Measurements from ENCODE around the gene TFEB.

TFEB gene

DNA sequence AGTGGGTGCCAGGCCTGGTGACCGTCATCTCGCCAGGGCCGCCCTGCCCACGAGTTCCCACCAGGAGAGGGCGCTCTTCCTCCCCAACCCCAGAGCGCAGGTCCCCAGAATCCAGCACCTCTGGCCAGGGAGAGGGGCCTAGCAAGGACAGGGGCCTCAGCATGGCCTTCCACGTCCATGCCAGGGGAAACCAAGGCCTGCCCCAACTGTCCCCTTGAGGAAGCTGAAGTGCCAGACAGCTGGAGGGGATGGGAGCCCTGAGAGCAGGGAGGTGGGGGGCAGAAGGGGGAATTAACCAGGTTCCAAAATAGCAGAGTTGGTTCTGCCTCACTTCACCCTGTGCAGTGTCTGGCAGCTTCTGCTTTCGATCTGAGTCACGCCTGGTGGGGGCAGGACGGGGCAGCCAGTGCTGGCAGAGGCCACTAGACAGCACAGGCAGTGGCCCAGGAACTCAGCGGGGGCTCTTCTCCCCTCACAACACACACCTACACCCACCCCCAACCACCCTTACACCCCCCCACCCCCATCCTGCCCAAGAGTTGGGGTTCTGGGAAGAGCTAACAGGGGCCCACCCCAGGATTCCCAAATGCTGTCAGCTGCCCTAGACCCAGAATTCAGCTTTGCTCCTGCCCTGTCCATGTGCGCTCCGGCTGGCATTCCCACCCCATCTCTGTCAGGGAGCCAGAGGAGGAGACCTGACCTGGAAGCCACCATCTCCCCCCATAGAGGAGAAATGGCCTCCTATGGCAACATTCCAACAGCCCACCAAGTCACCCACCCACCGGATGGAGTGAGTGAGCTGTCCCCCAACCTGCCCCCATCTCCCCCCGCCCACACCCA, 29.2 kb downstream of the TFEB start:
- peak in 11 of 14 donors; percentile 56 to 96 (median 89) for DNase-seq

- DNase-seq, result peak in 1 of 14 donors; percentile 61
These were observed 30.0 kb downstream of the TFEB start for GRCh38 chr6:41705311-41705995.

DNA sequence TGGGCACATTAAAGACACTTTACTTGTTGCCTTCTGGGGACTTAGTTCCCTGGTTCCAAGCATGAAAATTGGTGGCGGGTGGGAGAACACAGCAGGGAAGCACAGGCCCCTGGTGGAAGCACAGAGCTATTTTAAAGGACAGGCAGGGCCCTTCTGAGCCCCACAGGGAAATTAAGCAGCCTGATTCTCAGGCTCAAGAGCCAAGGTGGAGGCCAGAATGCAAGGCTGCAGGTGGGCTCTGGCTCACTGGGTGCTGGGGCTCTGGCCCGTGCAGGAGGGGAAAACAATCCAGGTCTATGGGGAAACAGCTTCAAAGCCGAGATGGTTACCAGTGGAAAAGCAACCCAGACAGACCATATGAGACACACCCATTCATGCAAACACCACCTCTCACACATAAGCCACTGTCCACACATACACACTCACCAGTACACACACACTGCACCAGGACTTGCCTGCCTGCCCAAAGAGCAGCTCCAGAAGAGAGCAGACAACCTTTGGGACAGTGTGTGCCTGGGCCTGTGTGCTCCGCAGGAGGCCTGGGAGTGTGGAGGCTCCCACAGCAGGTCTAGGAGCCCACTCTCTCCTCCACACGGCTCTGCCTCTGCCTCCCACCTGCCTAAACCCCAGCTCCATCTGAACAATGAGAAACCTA, 30.6 kb downstream of the TFEB start:
- DNase-seq, result peak in 1 of 14 donors; percentile 56

DNA sequence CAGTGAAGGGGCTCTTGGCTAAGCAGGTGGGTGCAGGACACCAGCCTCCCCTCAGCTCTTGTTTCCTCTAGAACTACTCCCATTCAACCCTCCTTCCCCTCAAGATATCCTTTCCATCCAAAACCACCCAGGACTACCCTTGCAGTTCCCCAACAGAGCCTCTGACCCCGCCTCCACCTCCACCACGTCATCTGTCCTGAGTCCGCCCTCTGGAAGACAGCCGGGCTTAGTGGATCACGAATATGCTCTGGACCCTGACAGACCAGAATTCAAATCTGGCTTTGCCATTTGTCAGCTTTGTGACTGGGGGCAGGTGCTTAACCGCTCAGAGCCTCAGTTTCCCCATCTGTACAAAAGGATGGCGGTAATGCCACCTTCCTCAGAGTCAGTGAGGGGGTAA, 31.4 kb downstream of the TFEB start:
- peak in 4 of 14 donors; percentile 28 to 52 (median 40) for DNase-seq

GRCh38 chr6:41702771-41703494, 32.5 kb downstream of the TFEB start:
- DNase-seq, result no peak

- no peak for DNase-seq
These were observed 33.2 kb downstream of the TFEB start for GRCh38 chr6:41702089-41702745.

GRCh38 chr6:41700463-41701347, 34.7 kb downstream of the TFEB start:
- peak in 4 of 14 donors; percentile 21 to 57 (median 38) for DNase-seq

DNA sequence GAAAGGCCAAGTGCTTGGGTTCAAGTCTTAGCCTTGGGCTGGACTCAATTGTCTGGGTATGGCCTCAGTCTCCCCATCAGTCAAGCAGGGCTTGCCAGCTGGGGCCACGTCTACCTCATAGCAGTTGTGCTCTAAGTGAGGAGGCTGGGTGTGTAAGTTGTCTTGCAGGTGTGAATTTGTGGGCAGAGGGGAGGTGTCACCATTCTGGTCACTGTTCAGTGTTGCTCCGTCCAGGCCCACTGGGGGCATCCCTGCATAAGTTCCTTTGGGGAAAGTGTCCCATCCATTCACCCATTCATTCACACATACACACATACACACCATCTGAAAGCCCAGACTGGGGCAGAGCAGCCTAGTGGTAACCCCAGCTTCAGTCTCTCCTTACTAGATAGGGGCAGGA, 36.3 kb downstream of the TFEB start:
- no peak for DNase-seq

DNA sequence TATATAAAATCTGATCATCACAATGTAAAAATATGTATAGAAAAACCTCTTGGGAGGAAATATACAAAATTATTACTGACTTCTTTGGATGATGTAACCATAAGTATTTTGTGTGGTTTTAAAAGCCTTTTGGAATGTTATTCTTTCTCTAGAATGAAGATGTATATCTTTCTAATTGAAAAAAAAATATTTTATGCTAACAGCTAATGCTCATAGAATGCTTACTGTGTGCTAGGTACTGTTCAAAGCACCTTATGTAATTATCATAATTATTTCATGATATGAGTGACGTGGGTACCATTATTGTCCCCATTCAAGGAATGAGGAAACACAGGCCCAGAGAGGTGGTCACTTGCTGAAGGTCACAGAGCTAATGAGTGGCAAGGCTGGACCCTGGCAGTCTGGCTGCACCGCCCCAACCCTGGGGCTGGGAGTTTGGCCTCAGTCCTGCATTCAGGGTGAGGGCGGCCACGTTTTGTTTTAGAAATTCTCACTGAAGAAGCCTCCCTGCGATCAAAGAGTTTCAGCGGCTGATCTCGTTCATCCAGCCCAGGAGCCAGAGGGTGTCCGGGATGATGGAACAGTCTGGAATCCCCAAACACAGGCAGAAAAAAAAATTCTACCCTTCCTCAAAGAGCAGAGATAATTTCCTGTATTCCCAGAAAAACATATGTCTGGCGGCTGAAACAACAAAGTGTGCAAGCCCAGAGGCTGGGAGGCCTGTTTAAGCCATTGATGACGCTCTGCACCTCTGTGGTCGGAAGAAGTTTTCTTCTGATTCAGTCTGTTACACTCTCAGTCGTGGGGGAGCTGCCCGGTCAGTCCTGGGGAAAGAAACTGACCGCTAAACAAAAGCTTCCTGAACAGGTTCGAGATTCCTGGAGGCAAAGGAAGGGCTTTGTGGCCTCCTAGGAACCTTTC, 37.3 kb downstream of the TFEB start:
- peak in 2 of 14 donors; percentile 13 to 45 for DNase-seq

DNA sequence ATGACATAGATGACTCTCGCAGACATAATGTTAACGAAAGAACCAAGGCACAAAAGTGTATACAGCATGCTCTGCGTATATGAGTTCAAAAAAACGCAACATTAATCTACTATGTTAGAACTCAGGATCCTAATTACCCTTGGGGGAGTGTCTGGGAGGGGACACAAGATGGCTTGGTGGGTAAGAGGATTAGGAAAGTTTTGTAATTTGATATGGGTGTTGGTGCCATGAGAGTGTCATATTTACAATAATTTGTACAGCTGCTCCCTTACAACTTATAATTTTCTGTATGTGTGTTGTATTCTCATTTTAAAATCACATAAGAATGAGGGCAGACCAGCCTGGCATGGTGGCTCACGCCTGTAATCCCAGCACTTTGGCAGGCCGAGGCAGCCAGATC, 38.6 kb downstream of the TFEB start:
- no peak for DNase-seq

DNA sequence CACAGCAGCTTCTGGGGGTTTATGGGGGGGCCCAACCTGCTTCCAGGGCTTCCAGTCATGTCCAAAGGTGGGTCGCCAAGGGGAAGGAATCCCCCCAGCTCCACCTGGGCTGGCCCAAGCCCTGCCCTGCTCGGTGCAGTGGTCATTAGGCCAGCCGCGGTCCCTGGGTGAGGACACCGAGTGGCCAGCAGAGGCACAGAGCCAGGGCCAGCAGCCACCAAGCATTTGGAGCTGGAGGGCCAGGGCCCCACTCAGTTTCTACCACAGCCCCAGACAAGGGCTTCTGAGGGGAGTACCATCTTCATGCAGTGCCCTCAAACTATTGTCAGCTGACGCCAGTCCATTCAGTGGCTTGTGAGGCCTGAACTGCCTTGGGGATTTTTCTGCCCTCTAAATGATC, 39.6 kb downstream of the TFEB start:
- peak in 3 of 14 donors; percentile 20 to 47 (median 41) for DNase-seq

GRCh38 chr6:41694815-41695526, 40.4 kb downstream of the TFEB start:
- peak in 1 of 14 donors; percentile 52 for DNase-seq

- peak in 12 of 14 donors; percentile 26 to 94 (median 84) for DNase-seq
These were observed 41.8 kb downstream of the TFEB start for GRCh38 chr6:41693281-41694240.

GRCh38 chr6:41692730-41693129, 42.7 kb downstream of the TFEB start:
- no peak for DNase-seq

GRCh38 chr6:41692080-41692675, 43.2 kb downstream of the TFEB start:
- no peak for DNase-seq

DNA sequence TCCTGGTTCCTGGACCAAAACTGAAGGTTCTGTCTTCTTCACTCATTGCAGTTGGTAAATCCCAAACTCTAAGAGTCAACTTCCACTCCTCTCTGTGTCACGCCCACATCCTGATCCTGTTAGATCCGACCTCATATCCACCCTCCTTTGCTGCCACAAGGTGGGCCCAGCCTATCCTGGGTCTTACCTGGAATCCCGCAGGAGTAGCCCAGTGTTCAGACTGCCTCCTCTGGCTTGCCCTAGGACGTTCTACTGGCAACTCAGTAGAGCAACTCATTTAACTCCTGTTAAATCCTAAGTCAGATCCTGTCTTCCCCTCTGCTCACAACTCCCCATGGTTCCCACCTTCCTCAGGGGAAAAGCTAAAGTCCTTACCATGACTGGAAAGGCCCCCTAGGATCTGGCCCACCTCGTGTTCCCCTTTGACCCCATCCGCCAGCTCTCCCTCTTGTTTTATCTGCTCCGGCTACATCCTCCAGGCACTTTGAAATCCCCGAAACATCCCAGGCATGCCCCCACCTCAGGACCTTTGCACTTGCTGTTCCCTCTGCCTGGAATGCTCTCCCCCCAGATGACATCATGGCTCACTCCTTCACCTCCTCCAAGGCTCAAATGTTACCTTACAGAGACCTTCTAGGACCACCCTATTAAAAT, 43.9 kb downstream of the TFEB start:
- no peak for DNase-seq
